Measurements from ENCODE around the gene OXNAD1. TPM values are rescaled to one million over a fixed set of nuclear protein-coding genes. Genes with fewer than 3 reads are reported as not detected.

Gene OXNAD1
- total and polyA plus RNA-seq, 2 donors (not counting 1 experiment from before 2014, with no cell fraction given) = 6.4 to 10.4 TPM

DNA sequence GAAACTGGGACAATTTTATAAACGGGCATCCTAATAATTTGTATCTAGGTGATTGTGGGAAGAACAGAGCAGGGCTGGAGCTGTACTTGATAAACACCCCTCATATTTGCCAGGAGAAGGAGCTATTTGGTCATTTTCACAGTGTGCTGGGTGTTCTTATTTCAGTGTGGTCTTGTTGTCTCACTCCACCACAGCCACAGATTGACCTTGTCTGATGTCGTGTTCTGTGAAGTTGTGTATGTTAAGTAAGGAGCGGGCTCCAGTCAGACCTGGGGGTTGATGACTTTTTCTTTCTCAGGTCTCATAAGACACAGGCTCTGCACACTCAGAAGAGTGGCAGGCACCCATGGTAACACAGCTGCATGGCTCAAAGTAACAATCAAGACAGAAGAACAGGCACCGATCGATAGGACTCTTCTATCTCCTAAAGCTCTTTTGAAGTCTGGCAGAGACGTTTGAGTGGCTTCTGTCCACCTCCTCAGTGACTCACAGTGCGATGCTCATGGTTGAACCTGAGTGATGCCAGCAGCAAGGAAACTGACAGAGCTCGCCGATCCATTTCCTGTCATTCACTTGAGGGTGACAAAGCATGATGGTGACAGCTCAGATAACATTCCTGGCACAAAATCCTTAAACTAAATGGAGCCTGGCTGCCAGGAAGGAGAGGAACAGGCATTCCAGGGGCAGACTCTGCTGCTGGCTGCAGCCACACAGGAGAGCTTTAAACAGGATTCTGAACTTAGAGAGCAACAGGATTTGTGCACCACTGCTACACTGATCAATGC lies 21.1 kb upstream of the OXNAD1 start:
- H3K27me3 ChIP-seq (ENCODE audit: control insufficient read depth, insufficient read depth, low read length) = no peaks in the 10 kb centered on the region
- no peak overlapping the region for H3K9ac ChIP-seq (ENCODE audit: insufficient read depth, low read length)
- no peak for TF ChIP-seq EZH2 (IDR thresholded peaks at IDR 0.05; ENCODE audit: low read length, missing control alignments)
- TF ChIP-seq, protein P1, sequence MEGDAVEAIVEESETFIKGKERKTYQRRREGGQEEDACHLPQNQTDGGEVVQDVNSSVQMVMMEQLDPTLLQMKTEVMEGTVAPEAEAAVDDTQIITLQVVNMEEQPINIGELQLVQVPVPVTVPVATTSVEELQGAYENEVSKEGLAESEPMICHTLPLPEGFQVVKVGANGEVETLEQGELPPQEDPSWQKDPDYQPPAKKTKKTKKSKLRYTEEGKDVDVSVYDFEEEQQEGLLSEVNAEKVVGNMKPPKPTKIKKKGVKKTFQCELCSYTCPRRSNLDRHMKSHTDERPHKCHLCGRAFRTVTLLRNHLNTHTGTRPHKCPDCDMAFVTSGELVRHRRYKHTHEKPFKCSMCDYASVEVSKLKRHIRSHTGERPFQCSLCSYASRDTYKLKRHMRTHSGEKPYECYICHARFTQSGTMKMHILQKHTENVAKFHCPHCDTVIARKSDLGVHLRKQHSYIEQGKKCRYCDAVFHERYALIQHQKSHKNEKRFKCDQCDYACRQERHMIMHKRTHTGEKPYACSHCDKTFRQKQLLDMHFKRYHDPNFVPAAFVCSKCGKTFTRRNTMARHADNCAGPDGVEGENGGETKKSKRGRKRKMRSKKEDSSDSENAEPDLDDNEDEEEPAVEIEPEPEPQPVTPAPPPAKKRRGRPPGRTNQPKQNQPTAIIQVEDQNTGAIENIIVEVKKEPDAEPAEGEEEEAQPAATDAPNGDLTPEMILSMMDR (conservative IDR thresholded peaks at IDR 0.05 in 1 of 2, IDR thresholded peaks at IDR 0.05 in 1 of 2; ENCODE audit: low read depth in 1 of 2, low read length in 2 of 2) = no peak
- H3K4me3 ChIP-seq (replicated peaks in 1 of 4; ENCODE audit: control extremely low read depth in 1 of 4, insufficient read depth in 1 of 4, low read depth in 3 of 4, low read length in 4 of 4) = no peak overlapping the region
- peak; percentile 24 to 54 for DNase-seq (ENCODE audit: low read depth in 2 of 2)
- H3K4me1 ChIP-seq (ENCODE audit: control insufficient read depth, extremely low read depth, insufficient read depth, low read length) = peaks cover 15% of the 10 kb centered on the region
- no peaks in the 10 kb centered on the region for H4K20me1 ChIP-seq (ENCODE audit: control insufficient read depth, extremely low read depth, insufficient read depth, low read length)
- no peak overlapping the region for H2AFZ ChIP-seq (ENCODE audit: low read length)
- no peaks in the 10 kb centered on the region for H3K79me2 ChIP-seq (ENCODE audit: control insufficient read depth, insufficient read depth, low read length)
- no peaks in the 10 kb centered on the region for H3K36me3 ChIP-seq (ENCODE audit: control insufficient read depth, insufficient read depth, low read length)
- no peak overlapping the region for H3K27ac ChIP-seq (ENCODE audit: insufficient read depth, low read length)
- peak overlapping the region; percentile 54 for H3K4me2 ChIP-seq (ENCODE audit: extremely low read depth, insufficient read depth, low read length)
- H3K9me3 ChIP-seq (ENCODE audit: control insufficient read depth, insufficient read depth, low read depth, low read length) = no peaks in the 10 kb centered on the region

DNA sequence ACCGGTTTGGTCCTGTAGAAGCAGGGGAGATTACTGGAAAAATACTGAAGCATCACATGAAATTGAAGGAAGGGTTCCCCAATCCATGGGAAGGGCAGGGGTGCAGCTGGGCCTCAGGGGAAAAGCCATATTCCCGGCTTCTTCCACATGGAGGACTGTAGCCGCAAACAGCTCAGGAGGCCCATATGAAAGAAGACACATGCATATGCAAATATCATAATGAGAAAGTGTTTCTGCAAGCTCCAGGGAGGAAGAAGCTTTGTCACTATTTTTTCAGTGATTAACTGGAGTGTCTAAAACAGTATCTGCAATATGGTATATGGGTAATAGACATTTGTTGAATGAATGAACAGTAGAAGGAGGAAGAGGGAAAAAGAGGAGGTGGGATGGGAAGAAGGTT lies 19.4 kb upstream of the OXNAD1 start:
- no peak for DNase-seq (ENCODE audit: low read depth in 2 of 2)
- H3K9ac ChIP-seq (ENCODE audit: insufficient read depth, low read length) = no peak overlapping the region
- H3K79me2 ChIP-seq (ENCODE audit: control insufficient read depth, insufficient read depth, low read length) = no peaks in the 10 kb centered on the region
- H2AFZ ChIP-seq (ENCODE audit: low read length) = no peak overlapping the region
- no peaks in the 10 kb centered on the region for H3K9me3 ChIP-seq (ENCODE audit: control insufficient read depth, insufficient read depth, low read depth, low read length)
- H3K27me3 ChIP-seq (ENCODE audit: control insufficient read depth, insufficient read depth, low read length) = no peaks in the 10 kb centered on the region
- TF ChIP-seq, protein P1 (conservative IDR thresholded peaks at IDR 0.05 in 1 of 2, IDR thresholded peaks at IDR 0.05 in 1 of 2; ENCODE audit: low read depth in 1 of 2, low read length in 2 of 2) = no peak
- no peaks in the 10 kb centered on the region for H3K36me3 ChIP-seq (ENCODE audit: control insufficient read depth, insufficient read depth, low read length)
- no peak overlapping the region for H3K27ac ChIP-seq (ENCODE audit: insufficient read depth, low read length)
- peaks cover 10% of the 10 kb centered on the region for H3K4me1 ChIP-seq (ENCODE audit: control insufficient read depth, extremely low read depth, insufficient read depth, low read length)
- H4K20me1 ChIP-seq (ENCODE audit: control insufficient read depth, extremely low read depth, insufficient read depth, low read length) = no peaks in the 10 kb centered on the region
- no peak overlapping the region for H3K4me3 ChIP-seq (replicated peaks in 1 of 4; ENCODE audit: control extremely low read depth in 1 of 4, insufficient read depth in 1 of 4, low read depth in 3 of 4, low read length in 4 of 4)
- no peak overlapping the region for H3K4me2 ChIP-seq (ENCODE audit: extremely low read depth, insufficient read depth, low read length)

DNA sequence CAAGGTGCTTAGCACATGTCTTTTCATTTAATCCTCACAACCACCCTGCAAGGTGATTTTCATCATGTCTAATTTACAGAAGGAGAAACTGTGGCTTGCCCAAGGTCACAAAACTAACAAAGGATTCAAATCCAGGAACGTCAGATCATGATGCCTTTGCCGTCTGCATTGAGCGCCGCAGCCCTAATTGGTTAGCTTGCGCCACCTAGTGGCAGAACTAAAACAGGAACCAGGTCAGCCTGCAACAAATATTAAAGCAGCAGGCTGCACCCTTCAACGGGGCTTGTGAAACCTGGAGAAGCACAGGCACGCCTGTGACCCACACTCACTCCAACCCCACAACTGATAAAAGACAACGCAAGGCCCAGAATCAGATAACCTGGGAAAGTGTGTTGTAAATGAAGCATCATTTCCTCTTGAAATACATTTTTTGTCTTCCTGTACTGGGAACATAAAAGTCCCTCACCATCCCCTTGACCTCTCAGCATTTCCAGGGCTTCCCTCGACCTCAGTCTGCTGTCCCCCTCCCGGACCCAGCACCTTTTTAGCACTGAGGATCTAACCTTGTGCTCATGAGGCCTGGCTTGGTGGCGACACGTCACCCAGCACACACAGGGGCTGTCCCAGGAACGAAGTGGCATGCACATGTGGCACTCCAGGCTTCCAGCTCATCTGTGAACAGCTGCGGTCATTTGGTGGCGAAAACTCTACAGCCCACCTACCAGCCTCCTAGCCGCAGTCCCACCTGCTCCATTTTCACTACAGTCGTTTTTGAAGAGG lies 17.5 kb upstream of the OXNAD1 start:
- Histone ChIP-seq H3K9ac (ENCODE audit: insufficient read depth, low read length) (no peak overlapping the region), H3K4me2 (ENCODE audit: extremely low read depth, insufficient read depth, low read length) (no peak overlapping the region), H3K79me2 (ENCODE audit: control insufficient read depth, insufficient read depth, low read length) (no peaks in the 10 kb centered on the region), H3K36me3 (ENCODE audit: control insufficient read depth, insufficient read depth, low read length) (no peaks in the 10 kb centered on the region), H3K27me3 (ENCODE audit: control insufficient read depth, insufficient read depth, low read length) (no peaks in the 10 kb centered on the region), H3K4me1 (ENCODE audit: control insufficient read depth, extremely low read depth, insufficient read depth, low read length) (peaks cover 10% of the 10 kb centered on the region), H2AFZ (ENCODE audit: low read length) (peak overlapping the region; percentile 68), H4K20me1 (ENCODE audit: control insufficient read depth, extremely low read depth, insufficient read depth, low read length) (no peaks in the 10 kb centered on the region), H3K27ac (ENCODE audit: insufficient read depth, low read length) (no peak overlapping the region), H3K9me3 (ENCODE audit: control insufficient read depth, insufficient read depth, low read depth, low read length) (no peaks in the 10 kb centered on the region), H3K4me3 (replicated peaks in 1 of 4; ENCODE audit: control extremely low read depth in 1 of 4, insufficient read depth in 1 of 4, low read depth in 3 of 4, low read length in 4 of 4) (no peak overlapping the region)
- no peak for TF ChIP-seq EZH2 (IDR thresholded peaks at IDR 0.05; ENCODE audit: low read length, missing control alignments)
- TF ChIP-seq, protein P1 (conservative IDR thresholded peaks at IDR 0.05 in 1 of 2, IDR thresholded peaks at IDR 0.05 in 1 of 2; ENCODE audit: low read depth in 1 of 2, low read length in 2 of 2) = peak; percentile 81 to 95
- peak; percentile 72 to 87 for DNase-seq (ENCODE audit: low read depth in 2 of 2)
